ENCODE data around the gene LTA4H.
A peak's percentile ranks its signal among the peaks of the same experiment; 100 is the strongest.

LTA4H gene

GRCh38 chr12:96049101-96049500 is 13.7 kb upstream of the LTA4H start:
- no peaks in the 10 kb centered on the region for H3K9me3 Mint-ChIP-seq
- peaks cover 77% of the 10 kb centered on the region for H3K4me1 Mint-ChIP-seq (ENCODE audit: low read depth)
- intact Hi-C loops (cut with micrococcal nuclease), result no loop called here
- H3K27ac Mint-ChIP-seq, result peak overlapping the region; percentile 47
- no peaks in the 10 kb centered on the region for H3K36me3 Mint-ChIP-seq (ENCODE audit: low read depth)
- no peaks in the 10 kb centered on the region for H3K27me3 Mint-ChIP-seq
- peak overlapping the region; percentile 13 for H3K4me3 Mint-ChIP-seq

DNA sequence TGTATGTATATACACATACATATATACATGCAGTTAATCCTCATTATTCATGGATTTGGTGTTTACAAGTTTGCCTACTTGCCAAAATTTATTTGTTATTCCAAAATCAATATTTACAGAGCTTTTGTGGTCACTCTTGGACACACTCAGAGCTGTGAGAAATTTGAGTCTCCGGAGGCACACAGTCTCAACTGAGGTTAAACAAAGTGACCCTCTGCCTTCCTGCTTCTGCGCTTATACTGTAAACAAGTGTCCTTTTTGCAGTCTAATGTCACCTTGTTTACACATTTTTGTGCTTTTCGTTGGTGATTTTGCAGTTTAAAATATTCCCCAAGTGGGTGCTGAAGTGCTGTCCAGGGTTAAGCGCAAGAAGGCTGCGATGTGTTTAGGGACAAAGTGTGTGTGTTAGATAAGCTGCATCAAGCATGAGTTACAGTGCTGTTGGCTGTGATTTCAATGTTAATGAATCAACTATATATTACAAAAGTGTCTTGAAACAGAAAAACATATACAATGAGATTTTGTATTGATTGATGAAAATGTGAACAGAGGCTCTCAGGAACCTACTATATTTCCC is 13.1 kb upstream of the LTA4H start:
- Mint-ChIP-seq H3K4me3 (no peak overlapping the region), H3K4me1 (ENCODE audit: low read depth) (peaks cover 84% of the 10 kb centered on the region), H3K27ac (peak overlapping the region; percentile 73), H3K36me3 (ENCODE audit: low read depth) (no peaks in the 10 kb centered on the region), H3K27me3 (no peaks in the 10 kb centered on the region), H3K9me3 (no peaks in the 10 kb centered on the region)
- intact Hi-C loops (cut with micrococcal nuclease), result no loop called here

- Mint-ChIP-seq H3K27me3 (no peaks in the 10 kb centered on the region), H3K9me3 (no peaks in the 10 kb centered on the region), H3K36me3 (ENCODE audit: low read depth) (no peaks in the 10 kb centered on the region), H3K27ac (peak overlapping the region; percentile 73), H3K4me1 (ENCODE audit: low read depth) (peaks cover 83% of the 10 kb centered on the region), H3K4me3 (peak overlapping the region; percentile 11)
- intact Hi-C loops (cut with micrococcal nuclease), result no loop called here
Observed at GRCh38 chr12:96047229-96048211, 12.1 kb upstream of the LTA4H start.

DNA sequence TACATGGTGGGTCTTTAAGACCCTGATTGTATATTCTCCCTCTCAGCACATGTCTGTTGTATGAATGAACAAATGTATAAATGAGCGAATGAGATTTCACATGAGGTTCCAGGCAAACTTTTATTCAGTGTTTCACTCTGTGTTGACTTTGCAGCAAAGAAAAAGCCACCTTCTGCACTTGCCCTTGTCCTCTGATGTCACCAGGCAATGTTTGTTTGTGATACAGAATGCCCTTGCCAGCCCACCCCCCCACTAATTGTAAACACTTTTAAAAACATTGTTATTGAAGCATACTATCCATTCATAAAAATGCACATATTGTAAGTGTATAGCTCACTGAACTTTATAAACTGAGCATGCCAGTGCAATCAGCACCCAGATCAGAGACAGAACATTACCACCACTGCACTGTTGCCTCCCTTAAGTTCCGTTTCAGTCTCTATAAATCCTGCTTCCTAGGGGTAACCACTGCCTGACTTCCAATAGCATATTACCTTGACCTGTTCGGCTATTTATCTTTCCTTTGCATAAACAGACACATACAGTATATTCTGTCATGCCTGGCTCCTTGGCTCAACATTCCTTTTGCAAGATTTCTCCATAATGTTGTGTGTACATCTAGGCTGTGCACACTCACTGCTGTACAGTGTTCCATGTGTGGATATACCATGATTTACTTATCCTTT is 11.3 kb upstream of the LTA4H start:
- H3K27me3 Mint-ChIP-seq, result no peaks in the 10 kb centered on the region
- intact Hi-C loops (cut with micrococcal nuclease), result no loop called here
- peak overlapping the region; percentile 73 for H3K27ac Mint-ChIP-seq
- H3K4me1 Mint-ChIP-seq (ENCODE audit: low read depth), result peaks cover 77% of the 10 kb centered on the region
- no peaks in the 10 kb centered on the region for H3K9me3 Mint-ChIP-seq
- no peak overlapping the region for H3K4me3 Mint-ChIP-seq
- H3K36me3 Mint-ChIP-seq (ENCODE audit: low read depth), result no peaks in the 10 kb centered on the region

DNA sequence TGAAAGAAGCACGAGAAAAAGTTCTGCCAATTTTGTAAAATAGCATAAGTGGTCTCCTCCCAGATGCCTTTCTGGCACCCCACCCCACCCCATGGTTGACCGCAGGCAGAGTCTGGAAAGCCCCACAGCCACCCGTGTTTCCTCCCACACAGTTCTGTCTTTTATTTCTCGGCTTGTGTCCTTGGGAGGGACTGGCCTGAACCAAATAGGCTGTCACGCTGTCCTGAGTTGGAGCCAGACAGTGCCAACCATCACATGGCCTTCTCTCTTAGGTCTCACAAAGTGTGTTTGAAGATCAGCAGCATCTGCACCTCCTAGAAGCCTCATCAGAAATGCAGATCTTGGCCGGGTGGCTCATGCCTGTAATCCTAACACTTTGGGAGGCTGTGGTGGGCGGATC is 10.2 kb upstream of the LTA4H start:
- H3K27ac Mint-ChIP-seq, result peak overlapping the region; percentile 54
- no peaks in the 10 kb centered on the region for H3K36me3 Mint-ChIP-seq (ENCODE audit: low read depth)
- intact Hi-C loops (cut with micrococcal nuclease), result no loop called here
- H3K9me3 Mint-ChIP-seq, result no peaks in the 10 kb centered on the region
- H3K27me3 Mint-ChIP-seq, result no peaks in the 10 kb centered on the region
- peaks cover 68% of the 10 kb centered on the region for H3K4me1 Mint-ChIP-seq (ENCODE audit: low read depth)
- no peak overlapping the region for H3K4me3 Mint-ChIP-seq

GRCh38 chr12:96044943-96045290 is 9.5 kb upstream of the LTA4H start:
- no peaks in the 10 kb centered on the region for H3K36me3 Mint-ChIP-seq (ENCODE audit: low read depth)
- peak overlapping the region; percentile 21 for H3K4me3 Mint-ChIP-seq
- intact Hi-C loops (cut with micrococcal nuclease), result no loop called here
- H3K4me1 Mint-ChIP-seq (ENCODE audit: low read depth), result peaks cover 65% of the 10 kb centered on the region
- H3K9me3 Mint-ChIP-seq, result no peaks in the 10 kb centered on the region
- no peaks in the 10 kb centered on the region for H3K27me3 Mint-ChIP-seq
- peak overlapping the region; percentile 54 for H3K27ac Mint-ChIP-seq

DNA sequence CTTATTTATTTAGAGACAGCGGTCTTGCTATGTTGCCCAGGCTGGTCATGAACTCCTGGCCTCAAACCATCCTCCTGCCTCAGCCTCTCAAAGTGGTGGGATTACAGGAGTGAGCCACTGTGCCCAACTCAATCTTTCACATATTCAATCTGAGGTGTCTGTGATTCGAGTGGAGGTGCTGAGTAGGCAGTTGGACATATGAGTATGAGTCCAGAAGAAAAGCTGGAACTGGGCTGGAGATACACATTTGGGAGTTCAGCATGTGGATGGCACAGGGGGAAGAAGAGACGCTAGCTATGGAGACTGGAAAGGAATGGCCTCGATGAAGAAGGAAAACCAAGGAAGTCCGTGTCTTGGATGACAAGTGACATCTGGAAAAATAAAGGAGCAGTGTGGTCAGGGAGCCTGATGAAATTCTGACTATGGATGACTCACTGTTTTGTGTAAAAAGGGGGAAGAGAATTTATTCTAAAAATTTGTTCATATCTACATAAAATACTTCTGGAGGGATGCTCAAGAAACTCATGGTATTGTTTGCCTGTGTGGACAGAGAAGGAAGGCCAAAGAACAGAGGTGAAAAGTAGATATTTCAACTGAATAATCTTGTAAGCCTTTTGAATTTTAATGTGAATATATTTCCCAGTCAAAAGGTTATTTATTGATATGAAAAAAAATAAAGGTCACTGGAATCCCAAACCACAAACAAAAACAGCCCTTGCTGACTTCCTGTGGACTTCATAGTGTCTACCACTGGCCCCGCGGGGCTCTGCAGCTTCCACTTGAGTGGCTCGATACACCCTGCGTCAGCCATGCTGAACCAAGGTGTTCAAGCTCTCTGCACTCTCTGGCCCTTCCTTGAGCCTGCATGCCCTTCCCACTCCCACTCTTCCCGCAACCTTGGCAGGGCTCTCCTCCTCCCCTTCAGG is 8.9 kb upstream of the LTA4H start:
- H3K4me3 Mint-ChIP-seq, result peak overlapping the region; percentile 21
- H3K27me3 Mint-ChIP-seq, result no peaks in the 10 kb centered on the region
- H3K36me3 Mint-ChIP-seq (ENCODE audit: low read depth), result no peaks in the 10 kb centered on the region
- intact Hi-C loops (cut with micrococcal nuclease), result no loop called here
- H3K4me1 Mint-ChIP-seq (ENCODE audit: low read depth), result peaks cover 59% of the 10 kb centered on the region
- peak overlapping the region; percentile 54 for H3K27ac Mint-ChIP-seq
- H3K9me3 Mint-ChIP-seq, result no peaks in the 10 kb centered on the region

DNA sequence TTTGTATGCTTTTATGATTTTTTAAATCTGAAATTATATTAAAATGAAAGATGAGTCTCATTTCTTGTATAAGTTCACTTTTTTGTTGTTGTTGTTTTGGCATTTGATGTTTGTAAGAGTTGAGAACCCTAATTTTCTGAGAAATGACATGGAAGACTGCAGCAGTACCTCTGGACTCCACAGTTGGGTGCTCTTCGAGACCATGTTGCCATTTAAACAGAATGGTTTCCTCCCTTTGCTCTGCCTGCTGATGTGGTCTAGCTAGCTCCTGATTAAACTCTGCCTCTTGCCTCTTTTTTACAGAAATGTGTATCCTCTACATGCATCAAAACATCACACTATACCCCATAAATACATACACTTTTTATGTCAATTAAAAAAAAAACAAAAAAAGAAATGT is 5.8 kb upstream of the LTA4H start:
- H3K27ac Mint-ChIP-seq, result no peak overlapping the region
- no peak overlapping the region for H3K4me3 Mint-ChIP-seq

GRCh38 chr12:96040305-96041133 is 5.1 kb upstream of the LTA4H start:
- no peak overlapping the region for H3K4me3 Mint-ChIP-seq
- peaks cover 21% of the 10 kb centered on the region for H3K4me1 Mint-ChIP-seq (ENCODE audit: low read depth)
- no peaks in the 10 kb centered on the region for H3K9me3 Mint-ChIP-seq
- H3K27me3 Mint-ChIP-seq, result no peaks in the 10 kb centered on the region
- H3K36me3 Mint-ChIP-seq (ENCODE audit: low read depth), result no peaks in the 10 kb centered on the region
- intact Hi-C loops (cut with micrococcal nuclease), result no loop called here
- no peak overlapping the region for H3K27ac Mint-ChIP-seq

More for the DNA sequence above, 5.8 kb upstream of the LTA4H start:
- no peaks in the 10 kb centered on the region for H3K36me3 Mint-ChIP-seq (ENCODE audit: low read depth)
- H3K9me3 Mint-ChIP-seq, result no peaks in the 10 kb centered on the region
- intact Hi-C loops (cut with micrococcal nuclease), result no loop called here
- H3K4me1 Mint-ChIP-seq (ENCODE audit: low read depth), result peaks cover 28% of the 10 kb centered on the region
- H3K27me3 Mint-ChIP-seq, result no peaks in the 10 kb centered on the region

DNA sequence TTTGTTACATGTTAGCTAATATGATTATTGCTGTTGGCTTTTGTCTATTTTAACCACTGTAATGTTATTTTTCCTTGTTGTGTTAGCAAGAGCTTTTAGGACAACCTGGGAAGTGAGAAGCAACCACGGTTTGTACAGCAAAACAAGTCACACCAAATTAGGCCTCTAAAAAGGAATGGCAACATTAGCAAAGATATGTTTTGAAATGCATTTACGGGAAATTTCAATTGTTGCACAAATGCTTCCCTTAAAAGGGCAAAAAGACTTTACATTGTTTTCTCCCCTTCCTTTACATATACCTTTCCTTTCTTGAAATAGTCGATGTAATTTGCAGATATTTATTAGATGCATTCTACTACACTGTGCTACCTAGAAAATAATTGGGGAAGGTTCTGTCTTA is 4.1 kb upstream of the LTA4H start:
- no peak overlapping the region for H3K4me3 Mint-ChIP-seq
- no peaks in the 10 kb centered on the region for H3K27me3 Mint-ChIP-seq
- intact Hi-C loops (cut with micrococcal nuclease), result loop anchor here (5.0 kb wide), 1 partner anchor 358 kb away; no protein-coding TSS in a partner anchor
- no peak overlapping the region for H3K27ac Mint-ChIP-seq
- H3K4me1 Mint-ChIP-seq (ENCODE audit: low read depth), result peaks cover 11% of the 10 kb centered on the region
- H3K9me3 Mint-ChIP-seq, result no peaks in the 10 kb centered on the region
- H3K36me3 Mint-ChIP-seq (ENCODE audit: low read depth), result no peaks in the 10 kb centered on the region

GRCh38 chr12:96036765-96037455 is 1.5 kb upstream of the LTA4H start:
- Mint-ChIP-seq H3K27me3 (no peaks in the 10 kb centered on the region), H3K27ac (no peak overlapping the region)
- intact Hi-C loops (cut with micrococcal nuclease), result loop anchor here (5.0 kb wide), 1 partner anchor 360 kb away; no protein-coding TSS in a partner anchor

DNA sequence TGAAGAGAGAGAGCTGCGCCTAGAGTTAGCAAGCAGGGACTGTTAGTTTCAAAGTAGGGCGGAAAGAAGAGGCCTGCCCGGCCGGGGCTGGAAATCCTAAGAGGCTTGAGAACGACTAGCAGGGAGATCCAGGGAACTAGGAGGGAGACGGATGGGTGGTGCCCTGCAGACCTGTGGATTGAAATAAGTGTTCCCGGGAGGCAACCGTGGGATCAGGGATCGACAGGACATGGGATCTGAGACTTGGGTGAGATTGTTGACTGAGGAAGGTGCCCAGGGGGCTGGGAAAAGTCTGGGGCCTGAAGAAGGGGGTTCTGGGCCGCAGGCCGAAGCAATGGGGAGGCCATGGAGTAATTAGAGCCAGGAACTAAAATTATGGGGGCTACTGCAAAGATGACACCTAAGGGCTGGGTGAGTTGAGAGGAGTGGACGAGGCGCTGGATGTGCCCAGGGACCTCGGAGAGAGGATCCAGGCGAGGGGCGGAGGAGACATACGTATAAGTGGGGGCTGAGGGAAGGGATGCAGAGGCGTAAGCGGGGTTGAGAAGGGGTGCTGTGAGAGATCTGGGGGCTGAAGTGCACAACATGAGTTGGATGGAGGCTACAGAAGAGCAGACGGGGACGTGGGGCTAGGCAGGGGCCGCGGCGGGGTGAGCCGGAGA is 635 bp downstream of the LTA4H start:
- Mint-ChIP-seq H3K4me3 (no peak overlapping the region), H3K27me3 (no peaks in the 10 kb centered on the region), H3K9me3 (no peaks in the 10 kb centered on the region), H3K36me3 (ENCODE audit: low read depth) (no peaks in the 10 kb centered on the region), H3K27ac (no peak overlapping the region), H3K4me1 (ENCODE audit: low read depth) (peaks cover 20% of the 10 kb centered on the region)
- intact Hi-C loops (cut with micrococcal nuclease), result loop anchor here (5.0 kb wide), 1 partner anchor 363 kb away; no protein-coding TSS in a partner anchor

More at GRCh38 chr12:96036765-96037455, 1.5 kb upstream of the LTA4H start:
- Mint-ChIP-seq H3K4me1 (ENCODE audit: low read depth) (peaks cover 10% of the 10 kb centered on the region), H3K36me3 (ENCODE audit: low read depth) (no peaks in the 10 kb centered on the region), H3K9me3 (no peaks in the 10 kb centered on the region), H3K4me3 (no peak overlapping the region)

Measured in dendritic cell treated with granulocyte-macrophage colony-stimulating factor and Interleukin-4, amounts not matched to agents 40 ng/mL and 50 ng/mL, for 4 days (primary cell).